G401.6 (cell line): ENCODE measurements around the gene NBPF4.
"Not testable (repeated sequence)": the region's sequence is repeated elsewhere in the genome, so short reads cannot be mapped to it uniquely, and the experiment has no call there.

Experiments
- FAIRE-seq: peaks from 2 replicates; lab custom pipeline; 2012; peaks lifted over from hg19 to GRCh38; lab: Jason Lieb, UNC

Gene NBPF4

GRCh38 chr1:108243976-108244375, at the start of gene NBPF4:
TSS of gene NBPF4 (minus strand) at chr1:108244076. CDS start at chr1:108243761, 315 bp downstream.
- FAIRE-seq = not testable (repeated sequence)

- FAIRE-seq = not testable (repeated sequence)
Measured at GRCh38 chr1:108282528-108283257, 38.8 kb upstream of the NBPF4 start.

DNA sequence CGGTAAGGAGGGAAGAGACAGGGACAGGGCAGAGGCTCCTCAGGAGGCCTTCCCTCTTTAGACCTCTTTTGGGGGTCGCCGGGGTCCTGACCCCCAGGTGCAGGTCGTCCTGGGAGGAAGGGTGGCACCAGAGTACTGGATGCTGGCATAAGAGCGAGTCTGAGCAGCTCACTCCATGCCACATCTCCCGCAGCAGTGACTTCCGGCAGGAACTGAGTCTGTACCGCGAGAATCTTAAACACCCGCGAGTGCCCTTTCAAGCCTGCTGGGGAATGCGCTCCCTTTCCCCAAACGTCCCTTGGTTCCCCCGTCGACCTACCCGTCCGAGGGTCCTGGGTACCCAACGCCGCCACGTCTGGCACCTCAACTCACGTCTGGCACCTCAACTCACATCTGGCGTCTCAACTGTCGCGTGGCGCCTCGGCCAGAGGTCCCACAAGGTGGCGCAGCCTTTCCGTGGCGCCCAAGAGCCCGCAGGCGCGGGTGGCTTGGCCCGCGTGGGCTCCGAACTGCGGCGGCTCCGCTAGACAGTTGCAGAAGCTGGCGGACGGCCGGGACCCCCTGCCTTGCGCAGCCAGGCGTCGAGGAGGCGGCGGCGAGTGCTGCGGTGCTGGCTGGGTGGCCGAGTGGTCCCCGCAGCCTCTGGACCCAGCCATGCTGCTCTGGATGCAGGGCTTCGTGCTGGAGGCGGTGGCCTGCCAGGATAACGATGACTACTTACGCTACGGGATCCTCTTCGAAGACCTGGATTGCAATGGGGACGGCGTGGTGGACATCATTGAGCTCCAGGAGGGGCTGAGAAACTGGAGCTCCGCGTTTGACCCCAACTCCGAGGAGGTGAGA, 28.8 kb upstream of the NBPF4 start:
- FAIRE-seq = not testable (repeated sequence)

GRCh38 chr1:108267097-108267496, 23.2 kb upstream of the NBPF4 start:
- peak; percentile 15 for FAIRE-seq

- not testable (repeated sequence) for FAIRE-seq
Measured at GRCh38 chr1:108261967-108262366, 18.1 kb upstream of the NBPF4 start.

DNA sequence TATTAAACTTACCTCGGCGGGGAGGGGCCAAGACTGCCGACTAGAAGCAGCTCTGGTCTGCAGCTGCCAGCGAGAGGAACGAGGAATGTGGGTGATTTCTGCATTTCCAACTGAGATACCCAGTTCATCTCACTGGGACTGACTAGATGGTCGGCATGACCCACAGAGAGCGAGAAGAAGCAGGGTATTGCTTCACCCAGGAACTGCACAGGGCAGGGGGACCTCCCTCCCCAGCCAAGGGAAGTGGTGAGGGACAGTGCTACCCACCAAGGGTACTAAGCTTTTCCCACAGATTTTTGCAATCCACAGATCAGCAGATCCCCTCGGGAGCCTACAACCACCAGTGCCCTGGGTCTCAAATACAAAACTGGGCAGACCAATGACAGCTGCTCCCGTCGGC, 17.6 kb upstream of the NBPF4 start:
- not testable (repeated sequence) for FAIRE-seq

GRCh38 chr1:108260578-108261259, 16.8 kb upstream of the NBPF4 start:
- not testable (repeated sequence) for FAIRE-seq

GRCh38 chr1:108255426-108255825, 11.6 kb upstream of the NBPF4 start:
- not testable (repeated sequence) for FAIRE-seq

- not testable (repeated sequence) for FAIRE-seq
Measured at GRCh38 chr1:108239426-108239825, 4.5 kb downstream of the NBPF4 start.

DNA sequence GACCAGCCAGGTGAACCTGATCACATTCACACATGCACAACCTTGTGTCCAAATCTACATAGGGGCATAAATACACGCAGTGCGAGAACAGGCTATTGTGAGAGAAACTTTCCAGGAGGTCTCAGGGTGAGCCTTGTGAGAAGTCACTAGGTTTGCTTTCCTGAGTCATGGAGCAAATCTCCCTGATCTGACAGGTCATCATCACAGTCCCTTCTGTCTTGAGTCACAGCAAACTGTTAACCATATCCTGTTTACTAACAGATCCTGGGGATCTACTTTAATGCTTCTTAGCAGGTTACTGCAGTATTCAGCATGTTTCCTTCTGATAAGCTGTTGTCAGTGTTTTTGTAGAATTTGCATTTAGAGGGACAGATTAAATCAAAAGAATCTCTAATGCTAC, 8.6 kb downstream of the NBPF4 start:
- FAIRE-seq = not testable (repeated sequence)

- FAIRE-seq = not testable (repeated sequence)
Measured at GRCh38 chr1:108232183-108232582, 11.7 kb downstream of the NBPF4 start.

DNA sequence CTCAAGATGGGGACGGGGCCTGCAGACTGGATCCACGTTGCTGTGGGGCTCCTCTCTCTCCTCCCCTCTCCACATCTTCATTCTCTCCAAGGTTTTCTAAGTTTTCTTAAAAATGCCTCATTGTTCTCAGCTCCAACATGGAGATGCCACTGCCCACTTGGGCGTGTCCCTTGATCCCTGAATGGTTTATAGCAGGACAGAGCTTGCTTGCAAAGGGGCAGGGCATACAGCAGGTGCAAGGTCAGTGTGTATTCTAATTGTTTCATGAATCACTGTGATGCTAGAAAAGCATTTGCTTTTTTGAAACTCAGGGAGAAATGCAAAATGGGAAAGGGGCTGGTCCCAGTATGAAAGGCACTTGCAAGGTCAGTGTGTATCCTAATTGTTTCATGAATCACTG, 13.9 kb downstream of the NBPF4 start:
- FAIRE-seq = not testable (repeated sequence)

- not testable (repeated sequence) for FAIRE-seq
Measured at GRCh38 chr1:108227772-108228171, 16.1 kb downstream of the NBPF4 start.

- not testable (repeated sequence) for FAIRE-seq
Measured at GRCh38 chr1:108226855-108227254, 17.0 kb downstream of the NBPF4 start.

- not testable (repeated sequence) for FAIRE-seq
Measured at GRCh38 chr1:108223226-108223625, 20.6 kb downstream of the NBPF4 start.

DNA sequence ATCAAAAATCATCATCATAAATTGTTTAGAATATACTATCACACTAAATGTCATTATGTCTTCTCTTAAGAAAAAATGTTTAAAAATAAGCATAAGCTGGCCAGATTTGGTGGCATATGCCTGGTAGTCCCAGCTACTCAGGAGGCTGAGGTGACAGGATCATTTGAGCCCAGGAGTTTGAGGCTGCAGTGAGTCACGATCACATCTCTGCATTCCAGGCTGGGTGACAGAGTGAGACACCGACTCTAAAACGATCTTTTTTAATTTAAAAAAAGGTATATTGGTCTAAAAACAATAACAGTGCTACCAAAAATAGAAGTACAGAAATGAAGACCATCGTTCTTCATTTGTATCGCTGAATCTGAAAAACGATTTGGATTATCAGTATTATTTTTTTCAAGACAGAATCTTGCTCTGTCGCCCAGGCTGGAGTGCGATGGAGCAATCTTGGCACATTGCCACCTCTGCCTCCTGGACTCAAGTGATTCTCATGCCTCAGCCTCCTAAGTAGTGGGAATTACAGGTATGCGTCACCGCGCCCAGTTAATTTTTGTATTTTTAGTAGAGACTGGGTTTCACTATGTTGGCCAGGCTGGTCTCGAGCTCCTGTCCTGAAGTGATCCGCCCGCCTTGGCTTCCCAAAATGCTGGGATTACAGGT, 26.2 kb downstream of the NBPF4 start:
- FAIRE-seq = not testable (repeated sequence)

DNA sequence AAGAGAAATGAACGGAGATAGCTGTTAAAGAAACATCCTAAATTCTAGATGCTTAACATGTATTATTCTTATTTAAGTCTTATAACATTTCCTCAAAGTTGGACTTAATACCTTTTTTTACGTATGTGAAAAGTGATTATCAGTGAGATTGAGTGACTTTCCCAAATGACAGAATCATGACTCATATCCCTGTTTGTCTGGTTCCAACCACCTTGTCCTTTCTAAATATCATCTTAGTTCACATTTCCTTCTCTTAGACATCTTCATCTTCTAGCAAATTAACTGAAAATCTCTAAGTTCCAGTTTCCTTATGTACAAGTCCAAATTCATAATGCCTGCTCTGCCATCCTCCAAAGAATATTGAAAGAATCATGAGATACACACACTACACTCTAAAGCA, 26.9 kb downstream of the NBPF4 start:
- FAIRE-seq = not testable (repeated sequence)

DNA sequence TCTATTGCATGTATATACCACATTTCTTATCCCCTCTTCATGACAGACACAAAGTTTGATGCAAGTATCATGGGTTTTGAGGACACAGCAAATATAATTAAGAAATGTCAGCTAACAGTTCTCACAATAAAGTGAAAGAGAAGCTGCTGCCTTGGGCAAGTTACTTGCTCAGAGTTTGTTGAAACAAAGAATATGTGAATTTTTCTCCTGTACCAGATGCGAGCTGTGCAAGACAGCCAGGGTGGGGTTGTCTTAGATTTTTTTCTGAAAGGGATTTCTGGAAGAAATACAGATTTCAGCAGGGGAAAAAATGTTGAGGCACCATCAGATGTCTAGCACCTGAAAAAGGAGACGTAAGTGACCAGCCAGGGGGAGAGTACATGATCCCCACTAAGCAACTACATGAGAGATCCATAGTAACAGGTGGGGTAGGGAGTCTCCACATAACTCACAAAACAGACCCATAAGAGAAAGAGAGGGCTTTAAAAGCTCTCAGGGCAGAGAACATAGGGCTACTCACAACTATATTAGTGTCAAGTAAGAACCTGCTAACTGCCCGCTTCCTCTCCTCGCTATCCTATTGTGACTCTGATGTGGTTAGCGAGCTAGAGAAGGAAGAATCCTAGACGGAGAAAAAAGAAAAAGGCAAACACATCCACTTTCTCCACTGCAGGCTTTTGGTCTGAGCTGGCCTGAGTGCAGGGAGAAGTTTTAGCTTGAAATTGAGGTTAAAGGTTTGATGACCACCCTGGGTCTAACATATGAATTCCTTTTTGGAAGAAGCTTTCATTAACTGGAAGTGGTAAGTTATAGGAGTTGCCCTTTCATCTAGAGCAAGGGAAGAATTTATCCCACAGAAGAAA, 27.6 kb downstream of the NBPF4 start:
- FAIRE-seq = not testable (repeated sequence)

- peak; percentile 94 for FAIRE-seq
Measured at GRCh38 chr1:108214641-108215465, 29.0 kb downstream of the NBPF4 start.

- FAIRE-seq = no peak
Measured at GRCh38 chr1:108211014-108211413, 32.9 kb downstream of the NBPF4 start.
